NCI-H526 (cell line): ENCODE results near the gene CELF2.

Experiments used
- DNase-seq, 2 experiments: peaks; one replicate each; lab custom pipeline; 2025; lab: John Stamatoyannopoulos, UW

The CELF2 gene

GRCh38 chr10:11298116-11298515 lies 280.4 kb downstream of the CELF2 start:
- DNase-seq = no peak

- DNase-seq = no peak
Observed at GRCh38 chr10:11299125-11299524, 281.5 kb downstream of the CELF2 start.

GRCh38 chr10:11300026-11300425 lies 282.4 kb downstream of the CELF2 start:
- no peak for DNase-seq

GRCh38 chr10:11300563-11300962 lies 282.9 kb downstream of the CELF2 start:
- no peak for DNase-seq

GRCh38 chr10:11301571-11302111 lies 284.0 kb downstream of the CELF2 start:
- DNase-seq = no peak

GRCh38 chr10:11302181-11302580 lies 284.5 kb downstream of the CELF2 start:
- DNase-seq = no peak

GRCh38 chr10:11303361-11304170 lies 285.9 kb downstream of the CELF2 start:
- no peak for DNase-seq

GRCh38 chr10:11304906-11305585 lies 287.4 kb downstream of the CELF2 start:
- DNase-seq = no peak

GRCh38 chr10:11305825-11306593 lies 288.3 kb downstream of the CELF2 start:
- no peak for DNase-seq

- DNase-seq = no peak
Observed at GRCh38 chr10:11307004-11307403, 289.3 kb downstream of the CELF2 start.

- DNase-seq = no peak
Observed at GRCh38 chr10:11307937-11308336, 290.3 kb downstream of the CELF2 start.

- DNase-seq = no peak
Observed at GRCh38 chr10:11311027-11311426, 293.4 kb downstream of the CELF2 start.

- DNase-seq = no peak
Observed at GRCh38 chr10:11313463-11313862, 295.8 kb downstream of the CELF2 start.

GRCh38 chr10:11317936-11318670 lies 300.4 kb downstream of the CELF2 start:
- DNase-seq = no peak

GRCh38 chr10:11318826-11319598 lies 301.3 kb downstream of the CELF2 start:
- no peak for DNase-seq

- DNase-seq = no peak
Observed at GRCh38 chr10:11319990-11320602, 302.4 kb downstream of the CELF2 start.

GRCh38 chr10:11320809-11321520 lies 303.3 kb downstream of the CELF2 start:
- DNase-seq = no peak

- no peak for DNase-seq
Observed at GRCh38 chr10:11322698-11323097, 305.0 kb downstream of the CELF2 start.

- no peak for DNase-seq
Observed at GRCh38 chr10:11324761-11325321, 307.2 kb downstream of the CELF2 start.
